A673 (cell line): ENCODE measurements around the gene BTG2.

ENCODE experiments used
- EZH2 ChIP-seq: fragments of 200-600 bp; sonication (generic); IDR thresholded peaks from 2 replicates; pipeline ENCODE4 v1.6.1; 2017; ENCODE audit warnings: borderline replicate concordance, low read depth, mild to moderate bottlenecking, mixed read lengths, antibody characterized with exemption, low read length; ENCODE audit not compliant: poor library complexity, severe bottlenecking
- TF ChIP-seq, protein P1 (sequence below): fragments of 300-800, 200-600 bp; sonication (generic); conservative IDR thresholded peaks from 2 replicates; pipeline ENCODE4 v1.5.1; 2017; ENCODE audit warnings: low read depth, mild to moderate bottlenecking, antibody characterized with exemption, low read length, moderate library complexity, mixed read lengths

DNA sequence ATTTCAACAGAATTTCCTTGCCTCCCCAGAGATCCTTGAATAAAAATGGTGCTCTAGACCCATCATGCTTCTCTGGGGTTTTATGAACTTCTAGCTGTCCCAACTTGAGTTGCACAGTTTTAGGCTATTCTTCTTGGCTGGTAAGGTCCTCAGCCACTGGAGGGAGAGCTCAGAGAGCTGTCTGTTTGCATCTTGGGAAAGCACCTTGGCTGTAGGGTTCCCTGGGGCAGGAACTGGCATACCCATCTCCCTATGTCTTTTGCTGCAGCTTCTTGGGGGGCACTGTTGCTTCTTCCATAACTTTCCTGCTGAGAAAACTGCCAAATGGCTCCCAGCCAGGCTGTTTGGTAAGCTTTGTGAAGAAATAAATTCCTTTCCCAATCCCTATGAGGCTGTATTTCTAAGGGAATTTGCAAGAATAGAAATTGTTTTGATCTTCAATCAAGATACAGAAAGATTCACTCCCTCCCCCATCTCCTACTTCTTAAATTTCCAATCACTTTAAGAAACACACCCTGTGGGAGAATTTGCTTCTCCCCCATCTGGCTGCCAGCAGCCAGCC is 53.8 kb downstream of the BTG2 start:
- TF ChIP-seq, protein P1, sequence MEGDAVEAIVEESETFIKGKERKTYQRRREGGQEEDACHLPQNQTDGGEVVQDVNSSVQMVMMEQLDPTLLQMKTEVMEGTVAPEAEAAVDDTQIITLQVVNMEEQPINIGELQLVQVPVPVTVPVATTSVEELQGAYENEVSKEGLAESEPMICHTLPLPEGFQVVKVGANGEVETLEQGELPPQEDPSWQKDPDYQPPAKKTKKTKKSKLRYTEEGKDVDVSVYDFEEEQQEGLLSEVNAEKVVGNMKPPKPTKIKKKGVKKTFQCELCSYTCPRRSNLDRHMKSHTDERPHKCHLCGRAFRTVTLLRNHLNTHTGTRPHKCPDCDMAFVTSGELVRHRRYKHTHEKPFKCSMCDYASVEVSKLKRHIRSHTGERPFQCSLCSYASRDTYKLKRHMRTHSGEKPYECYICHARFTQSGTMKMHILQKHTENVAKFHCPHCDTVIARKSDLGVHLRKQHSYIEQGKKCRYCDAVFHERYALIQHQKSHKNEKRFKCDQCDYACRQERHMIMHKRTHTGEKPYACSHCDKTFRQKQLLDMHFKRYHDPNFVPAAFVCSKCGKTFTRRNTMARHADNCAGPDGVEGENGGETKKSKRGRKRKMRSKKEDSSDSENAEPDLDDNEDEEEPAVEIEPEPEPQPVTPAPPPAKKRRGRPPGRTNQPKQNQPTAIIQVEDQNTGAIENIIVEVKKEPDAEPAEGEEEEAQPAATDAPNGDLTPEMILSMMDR: no peak
- TF ChIP-seq EZH2: no peak
